HEK293 (cell line): ENCODE results near the gene DERL2.

Experiments
- GLIS2 ChIP-seq: fragments of 450-650 bp; formaldehyde crosslinking; IDR thresholded peaks from 2 replicates; pipeline ENCODE4 v1.5.1; 2016; ENCODE audit warnings: missing biosample characterization, missing genetic modification characterization
- PRDM10 ChIP-seq: fragments of 450-650 bp; formaldehyde crosslinking; IDR thresholded peaks from 2 replicates; pipeline ENCODE4 v1.5.1; 2016; ENCODE audit warnings: missing biosample characterization, missing genetic modification characterization
- ZBTB48 ChIP-seq: fragments of 450-650 bp; formaldehyde crosslinking; IDR thresholded peaks from 2 replicates; pipeline ENCODE4 v1.5.1; 2016; ENCODE audit warnings: missing biosample characterization, missing genetic modification characterization
- ZBTB6 ChIP-seq: fragments of 450-650 bp; formaldehyde crosslinking; IDR thresholded peaks from 2 replicates; pipeline ENCODE4 v1.5.1; 2017; ENCODE audit warnings: missing biosample characterization, missing genetic modification characterization
- ZNF10 ChIP-seq: fragments of 450-650 bp; formaldehyde crosslinking; IDR thresholded peaks from 2 replicates; pipeline ENCODE4 v1.5.1; 2017; ENCODE audit warnings: missing biosample characterization, missing genetic modification characterization
- ZNF132 ChIP-seq: fragments of 450-650 bp; formaldehyde crosslinking; IDR thresholded peaks from 2 replicates; pipeline ENCODE4 v1.5.1; 2017; ENCODE audit warnings: missing biosample characterization, missing genetic modification characterization, borderline replicate concordance
- ZNF146 ChIP-seq: fragments of 450-650 bp; formaldehyde crosslinking; IDR thresholded peaks from 2 replicates; pipeline ENCODE4 v1.5.1; 2016; ENCODE audit warnings: missing biosample characterization, missing genetic modification characterization
- ZNF16 ChIP-seq: fragments of 450-650 bp; formaldehyde crosslinking; IDR thresholded peaks from 2 replicates; pipeline ENCODE4 v1.5.1; 2016; ENCODE audit warnings: low read depth, missing biosample characterization, missing genetic modification characterization
- ZNF174 ChIP-seq: fragments of 450-650 bp; formaldehyde crosslinking; IDR thresholded peaks from 2 replicates; pipeline ENCODE4 v1.5.0; 2017; ENCODE audit warnings: missing biosample characterization, mild to moderate bottlenecking, missing genetic modification characterization
- ZNF175 ChIP-seq: fragments of 450-650 bp; formaldehyde crosslinking; IDR thresholded peaks from 2 replicates; pipeline ENCODE4 v1.5.1; 2016; ENCODE audit warnings: missing biosample characterization, missing genetic modification characterization
- ZNF202 ChIP-seq: fragments of 450-650 bp; formaldehyde crosslinking; IDR thresholded peaks from 2 replicates; pipeline ENCODE4 v1.5.1; 2016; ENCODE audit warnings: missing biosample characterization, missing genetic modification characterization, borderline replicate concordance
- ZNF26 ChIP-seq: fragments of 450-650 bp; formaldehyde crosslinking; IDR thresholded peaks from 2 replicates; pipeline ENCODE4 v1.5.1; 2016; ENCODE audit warnings: missing biosample characterization, missing genetic modification characterization
- ZNF280D ChIP-seq: fragments of 450-650 bp; formaldehyde crosslinking; IDR thresholded peaks from 2 replicates; pipeline ENCODE4 v1.5.1; 2016; ENCODE audit warnings: missing biosample characterization, missing genetic modification characterization
- ZNF341 ChIP-seq: fragments of 450-650 bp; formaldehyde crosslinking; IDR thresholded peaks from 2 replicates; pipeline ENCODE4; 2016; ENCODE audit warnings: low read depth, missing biosample characterization, missing genetic modification characterization
- ZNF362 ChIP-seq: fragments of 450-650 bp; formaldehyde crosslinking; IDR thresholded peaks from 2 replicates; pipeline ENCODE4 v1.5.1; 2016; ENCODE audit warnings: missing biosample characterization, missing genetic modification characterization
- ZNF433 ChIP-seq: fragments of 450-650 bp; formaldehyde crosslinking; IDR thresholded peaks from 2 replicates; pipeline ENCODE4 v1.5.1; 2016; ENCODE audit warnings: missing biosample characterization, missing genetic modification characterization, low read depth
- ZNF473 ChIP-seq: fragments of 450-650 bp; formaldehyde crosslinking; IDR thresholded peaks from 2 replicates; pipeline ENCODE4 v1.5.1; 2017; ENCODE audit warnings: missing biosample characterization, missing genetic modification characterization
- ZNF521 ChIP-seq: fragments of 450-650 bp; formaldehyde crosslinking; IDR thresholded peaks from 2 replicates; pipeline ENCODE4 v1.5.1; 2017; ENCODE audit warnings: missing biosample characterization, mild to moderate bottlenecking, missing genetic modification characterization
- ZNF529 ChIP-seq: fragments of 450-650 bp; formaldehyde crosslinking; IDR thresholded peaks from 2 replicates; pipeline ENCODE4 v1.5.1; 2017; ENCODE audit warnings: missing genetic modification characterization, missing biosample characterization; ENCODE audit not compliant: insufficient replicate concordance
- ZNF558 ChIP-seq: fragments of 450-650 bp; formaldehyde crosslinking; IDR thresholded peaks from 2 replicates; pipeline ENCODE4 v1.5.1; 2016; ENCODE audit warnings: missing biosample characterization, missing genetic modification characterization
- ZNF692 ChIP-seq: fragments of 450-650 bp; formaldehyde crosslinking; IDR thresholded peaks from 2 replicates; pipeline ENCODE4 v1.5.1; 2016; ENCODE audit warnings: missing biosample characterization, missing genetic modification characterization
- ZNF777 ChIP-seq: fragments of 450-650 bp; formaldehyde crosslinking; IDR thresholded peaks from 2 replicates; pipeline ENCODE4 v1.5.1; 2017; ENCODE audit warnings: missing biosample characterization, missing genetic modification characterization, borderline replicate concordance
- ZNF792 ChIP-seq: fragments of 450-650 bp; formaldehyde crosslinking; IDR thresholded peaks from 2 replicates; pipeline ENCODE4 v1.5.1; 2016; ENCODE audit warnings: missing biosample characterization, missing genetic modification characterization
- ZSCAN16 ChIP-seq: fragments of 450-650 bp; formaldehyde crosslinking; IDR thresholded peaks from 2 replicates; pipeline ENCODE4 v1.5.1; 2016; ENCODE audit warnings: missing biosample characterization, missing genetic modification characterization
- ZSCAN18 ChIP-seq: fragments of 450-650 bp; formaldehyde crosslinking; IDR thresholded peaks from 2 replicates; pipeline ENCODE4 v1.5.1; 2016; ENCODE audit warnings: missing biosample characterization, missing genetic modification characterization

The DERL2 gene

GRCh38 chr17:5438716-5439445 lies 47.1 kb downstream of the DERL2 start, which contains the start of gene C1QBP (continued):
- TF ChIP-seq ZNF280D (tag by site-specific recombination) (no peak), ZNF433 (no peak), ZNF692 (tag by site-specific recombination) (peak; percentile 44; the same call in 1 of the 2 replicates), ZNF26 (no peak), ZNF174 (tag by site-specific recombination) (no peak), ZNF792 (tag by site-specific recombination) (no peak), ZBTB6 (tag by site-specific recombination) (no peak), ZNF132 (tag by site-specific recombination) (no peak), GLIS2 (tag by site-specific recombination) (no peak), ZNF777 (tag by site-specific recombination) (no peak), ZNF362 (tag by site-specific recombination) (no peak), ZNF341 (tag by site-specific recombination) (peak; percentile 32; the same call in 1 of the 2 replicates), ZNF529 (tag by site-specific recombination) (no peak), ZNF202 (tag by site-specific recombination) (no peak), ZSCAN16 (tag by site-specific recombination) (no peak), ZBTB48 (tag by site-specific recombination) (no peak), ZNF521 (tag by site-specific recombination) (no peak), ZNF473 (tag by site-specific recombination) (no peak), ZNF146 (tag by site-specific recombination) (no peak), PRDM10 (tag by site-specific recombination) (peak; percentile 27; the same call in 1 of the 2 replicates), ZNF10 (no peak), ZNF16 (tag by site-specific recombination) (no peak), ZNF175 (no peak), ZSCAN18 (tag by site-specific recombination) (no peak), ZNF558 (tag by site-specific recombination) (no peak)
